HG03460 (cell line): ENCODE measurements around the gene PRAC1.
"Not testable (repeated sequence)": the region's sequence is repeated elsewhere in the genome, so short reads cannot be mapped to it uniquely, and the experiment has no call there.

Experiments used
- ATAC-seq: cut with Tn5 transposase; IDR thresholded peaks from one replicate; pipeline ENCODE4 v1.9.1; 2021; ENCODE audit not compliant: unreplicated experiment

The PRAC1 gene

DNA sequence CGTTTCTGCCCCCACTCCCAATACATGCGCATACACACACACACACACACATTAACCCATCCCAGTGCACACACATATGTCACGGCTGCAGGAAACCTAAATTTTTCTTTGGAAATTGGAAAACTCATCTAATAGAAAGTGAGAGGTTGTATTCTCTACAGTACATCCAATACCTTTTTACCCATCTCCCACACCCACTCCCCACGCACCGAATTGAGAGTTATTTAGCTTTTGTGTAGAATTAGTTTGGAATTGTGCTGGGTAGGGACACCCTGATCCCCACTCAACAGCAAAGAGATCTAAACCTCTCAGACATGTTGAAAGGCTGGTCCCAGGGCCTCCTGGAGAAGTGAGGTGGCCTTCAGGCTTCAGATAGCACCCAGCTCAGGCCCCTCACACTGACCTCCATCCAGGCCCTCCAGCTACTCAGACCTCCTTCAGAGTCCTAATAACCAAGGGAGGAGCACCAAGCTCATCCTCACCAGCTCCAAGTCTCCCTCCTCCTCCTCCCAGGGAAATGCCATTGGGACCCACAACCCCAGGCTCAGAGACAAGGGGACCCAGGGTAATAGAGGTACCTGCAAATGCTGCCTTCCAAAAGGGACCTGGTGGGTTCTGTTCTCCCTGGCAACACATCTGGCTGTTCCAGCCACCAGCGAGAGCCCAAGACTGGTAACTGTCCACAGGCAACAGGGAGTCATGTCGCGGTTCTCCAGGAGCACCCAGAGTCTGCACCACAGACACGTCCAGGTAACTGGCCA, 5.3 kb upstream of the PRAC1 start:
- ATAC-seq = no peak

- ATAC-seq = no peak
Measured at GRCh38 chr17:48726916-48727286, 4.6 kb upstream of the PRAC1 start.

DNA sequence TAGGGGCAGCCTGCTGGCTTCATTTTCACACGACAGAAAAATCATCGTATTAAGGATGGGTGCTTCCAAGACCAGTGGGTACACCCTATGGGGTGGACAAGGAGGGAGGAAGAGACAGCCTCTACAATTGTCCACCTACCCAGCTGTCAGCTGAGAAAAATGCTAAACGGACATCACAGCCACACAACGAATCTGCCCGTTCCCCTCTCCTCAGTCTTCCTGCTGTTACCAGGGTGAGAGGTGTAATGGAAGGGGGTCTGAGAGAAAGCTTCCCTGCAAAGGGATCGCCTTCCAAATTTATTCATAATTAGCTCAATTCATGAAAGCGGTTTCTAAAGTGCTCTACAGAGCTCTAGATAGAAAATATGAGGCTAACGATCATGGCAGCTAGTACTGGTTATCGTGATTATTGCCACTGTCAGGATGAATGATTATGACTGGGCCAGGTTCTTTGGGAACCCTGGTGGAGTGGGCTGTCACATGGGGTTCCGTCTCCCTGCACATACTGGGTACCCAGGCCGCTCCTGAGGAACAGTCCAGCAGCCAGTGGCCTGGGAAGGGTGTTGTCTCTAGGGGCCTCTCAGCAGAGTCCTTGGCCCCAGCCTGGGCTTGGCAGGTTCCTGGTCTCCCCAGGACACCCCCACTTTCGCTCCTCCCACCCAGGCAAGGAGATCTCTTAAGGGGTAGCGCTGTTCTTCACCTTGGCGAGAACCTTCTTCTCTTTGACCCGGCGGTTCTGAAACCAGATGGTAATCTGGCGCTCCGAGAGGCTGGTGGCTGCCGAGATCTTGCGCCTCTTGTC, 4.0 kb upstream of the PRAC1 start:
- ATAC-seq = no peak

DNA sequence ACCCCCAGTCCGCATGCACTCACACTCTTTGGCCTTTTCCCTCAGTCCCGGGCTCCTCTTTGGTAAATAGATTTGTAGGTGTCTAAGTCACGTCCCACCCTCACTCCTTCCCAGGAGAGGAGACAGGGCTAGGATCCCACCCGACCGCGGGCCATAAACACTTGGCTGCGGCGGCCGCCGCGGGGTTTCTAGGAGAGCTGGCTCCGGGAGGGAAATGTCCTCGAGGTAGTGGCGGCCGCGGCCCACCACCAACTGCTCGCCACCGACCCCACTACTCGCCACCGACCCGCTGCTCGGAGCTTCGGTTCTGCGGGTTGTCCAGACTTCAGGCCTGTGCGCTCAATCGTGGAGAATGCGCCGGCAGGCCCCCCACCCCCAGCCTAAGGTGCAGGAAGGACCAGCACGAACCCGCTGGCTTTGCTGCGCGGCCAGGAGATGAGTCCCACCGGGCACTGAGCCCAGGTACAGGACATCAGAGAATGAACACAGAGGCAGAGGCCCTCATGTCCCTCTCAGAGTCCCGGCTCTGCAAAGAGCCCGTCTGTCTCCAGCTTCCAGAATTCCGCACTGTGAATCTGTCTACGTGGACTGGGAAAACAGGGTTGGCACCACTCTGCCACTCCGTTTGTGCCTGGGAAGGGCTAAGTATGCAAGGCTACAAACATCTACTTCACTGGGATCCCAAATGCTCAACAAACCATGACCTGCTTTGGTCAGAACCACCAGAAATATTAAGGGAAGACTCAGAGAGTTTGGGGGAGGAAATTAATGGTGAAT, 3.2 kb upstream of the PRAC1 start:
- no peak for ATAC-seq

DNA sequence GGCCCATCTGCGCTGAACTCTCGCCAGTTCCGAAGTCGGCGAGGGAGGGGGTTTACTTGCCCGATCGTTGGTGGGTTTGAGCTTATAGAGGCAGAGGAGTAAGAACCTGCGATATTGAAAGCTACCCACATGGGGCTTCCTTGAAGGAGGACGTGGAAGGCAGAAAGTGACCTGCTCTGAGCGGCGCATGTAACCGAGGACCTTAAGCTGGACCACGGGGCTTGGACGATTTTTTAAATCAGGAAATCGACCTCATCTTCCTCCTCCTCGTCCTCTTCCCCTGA, 2.6 kb upstream of the PRAC1 start:
- no peak for ATAC-seq

DNA sequence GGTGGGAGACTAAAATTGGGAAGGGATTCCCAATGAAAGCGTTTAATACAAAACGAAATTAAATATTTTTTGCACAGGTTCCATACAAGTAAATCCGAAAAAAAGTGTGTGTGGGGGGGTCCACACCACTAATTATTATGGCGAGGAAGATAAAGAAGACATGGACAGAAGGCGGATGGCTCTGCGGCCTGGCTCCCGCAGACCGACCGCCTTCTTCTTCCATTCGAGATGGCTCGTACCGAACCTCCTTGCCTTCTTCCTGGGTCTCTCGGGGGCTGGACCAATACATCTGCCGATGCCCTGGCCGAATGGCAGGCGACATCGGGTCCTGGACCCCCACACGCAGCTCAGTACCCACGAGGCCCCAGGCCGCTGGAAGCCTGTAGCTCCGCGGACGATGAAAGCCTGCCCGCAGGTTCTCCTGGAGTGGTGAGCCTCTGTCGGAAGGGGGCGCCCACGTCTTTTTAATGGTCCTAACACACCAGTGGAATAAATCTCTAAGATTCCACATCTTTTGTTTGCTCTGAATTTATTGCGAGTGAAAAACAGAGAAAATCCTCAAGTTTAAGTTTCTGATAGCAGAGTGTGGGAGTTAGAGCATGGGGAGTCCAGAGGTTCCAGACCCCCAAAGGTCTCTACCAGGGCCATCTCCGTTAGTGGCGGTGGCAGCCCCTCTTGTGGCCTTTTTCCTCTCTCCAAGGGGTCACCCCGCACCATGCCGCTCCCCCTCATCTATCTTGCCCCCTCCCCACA, 2.1 kb upstream of the PRAC1 start:
- ATAC-seq = no peak

DNA sequence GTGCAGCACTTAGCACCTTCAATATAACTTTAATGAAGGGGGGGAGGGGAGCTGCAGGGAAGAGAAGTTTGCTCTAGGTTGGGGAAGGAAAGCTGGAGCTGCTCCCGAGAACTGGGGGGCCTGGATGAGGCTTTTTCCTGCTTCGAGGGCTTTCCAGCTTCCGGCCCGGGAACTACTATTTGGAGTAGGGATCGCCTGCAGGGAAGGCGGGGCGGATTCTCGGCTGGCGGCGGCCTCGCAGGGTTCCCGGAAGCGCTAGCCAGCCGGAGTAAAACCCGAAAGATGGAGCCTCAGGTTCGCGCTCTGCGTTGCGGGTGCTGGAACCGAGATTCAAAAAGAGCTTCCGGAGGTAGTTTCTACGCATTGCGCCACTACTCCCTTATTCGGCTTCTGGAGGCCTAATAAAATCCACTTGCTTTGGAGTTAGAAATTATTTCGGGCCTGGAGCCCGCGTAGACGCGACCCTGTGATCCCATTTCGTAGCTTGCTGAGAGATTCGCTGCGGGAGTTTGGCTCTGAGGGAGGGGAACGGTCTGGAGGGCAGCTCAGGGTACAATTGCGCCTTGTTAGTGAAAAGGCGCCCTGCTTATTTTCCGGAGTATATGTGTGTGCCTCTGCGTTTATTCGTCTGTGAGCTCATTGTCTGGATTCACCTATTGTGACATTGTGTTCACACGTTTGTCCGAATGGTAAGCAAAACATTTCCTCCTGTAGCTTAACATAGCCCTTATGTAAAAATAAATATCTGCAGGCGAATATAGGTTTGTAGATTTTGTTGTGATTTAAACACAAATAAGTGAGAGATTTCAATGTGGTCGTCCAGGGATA, 1.3 kb upstream of the PRAC1 start:
- no peak for ATAC-seq

DNA sequence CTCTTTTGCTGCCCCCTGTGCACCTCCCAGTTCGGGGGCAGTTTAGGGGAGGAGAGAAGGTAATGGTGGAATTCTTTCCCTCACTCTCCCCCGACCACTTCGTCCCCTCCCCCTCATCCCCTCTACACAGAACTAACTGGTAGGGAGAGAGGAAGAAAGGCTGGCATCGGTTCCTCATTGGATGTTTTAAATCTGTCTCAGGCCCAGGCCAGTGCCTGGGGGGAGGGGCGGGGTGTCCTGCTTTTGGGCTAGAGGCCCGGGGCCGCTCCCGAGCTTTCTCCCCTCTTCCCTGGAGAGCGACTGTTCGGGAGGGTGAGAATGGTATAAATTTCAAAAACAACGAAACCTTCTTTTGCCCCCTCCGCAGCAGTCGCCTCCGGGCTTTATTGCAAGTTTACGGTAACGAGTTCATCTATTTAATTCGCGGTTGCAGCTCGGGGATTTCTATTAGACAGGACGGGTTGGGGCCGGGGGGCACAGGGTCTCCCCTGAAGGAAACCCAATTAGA, 651 bp upstream of the PRAC1 start, which contains the start of gene PRAC2:
PRAC2 (plus strand) TSS at position 271 of the 508 bp plus-strand sequence. CDS start 1,226 bp downstream, outside the sequence.
- ATAC-seq = no peak

- no peak for ATAC-seq
Measured at GRCh38 chr17:48721009-48721402, 1.3 kb downstream of the PRAC1 start.

DNA sequence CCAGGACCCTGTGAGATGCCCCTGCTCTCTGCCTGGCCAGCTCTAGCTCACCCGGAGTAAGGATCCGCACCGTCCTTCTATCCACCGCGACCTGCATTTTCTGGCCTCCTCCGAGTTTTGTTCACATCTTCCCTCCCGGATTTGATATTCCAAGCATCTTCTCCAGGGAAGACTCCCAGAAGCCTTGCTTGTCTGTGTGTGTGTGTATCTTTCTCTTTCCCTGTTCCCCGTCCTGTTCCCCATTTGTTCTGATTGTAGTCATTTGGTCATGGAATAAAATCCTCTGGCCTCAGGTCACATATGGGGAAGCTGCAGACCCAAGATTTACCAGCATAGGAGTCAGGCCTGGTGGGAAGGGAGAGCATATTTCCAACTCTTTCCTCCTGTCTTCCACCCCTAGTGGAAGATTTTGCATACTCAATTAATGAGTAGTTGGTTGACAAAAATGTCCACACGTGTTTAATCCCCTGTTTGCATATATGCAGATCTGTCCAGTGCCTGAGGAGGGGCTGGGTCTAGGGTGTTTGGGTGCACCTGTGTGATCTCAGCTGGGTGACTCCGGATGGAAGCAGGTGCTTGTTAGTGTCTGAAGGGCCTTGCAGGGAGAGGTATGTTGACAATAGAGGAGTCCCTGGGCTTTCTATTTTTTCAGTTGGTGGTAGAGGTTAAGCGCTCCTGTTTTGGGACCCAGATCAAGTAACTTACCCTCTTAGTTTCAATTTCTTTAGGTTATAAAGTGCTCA, 1.9 kb downstream of the PRAC1 start:
- no peak for ATAC-seq

GRCh38 chr17:48719642-48720265, 2.6 kb downstream of the PRAC1 start:
- ATAC-seq = no peak

- ATAC-seq = no peak
Measured at GRCh38 chr17:48718761-48719641, 3.3 kb downstream of the PRAC1 start.

- ATAC-seq = no peak
Measured at GRCh38 chr17:48718227-48718760, 4.0 kb downstream of the PRAC1 start.

GRCh38 chr17:48717367-48718226, 4.7 kb downstream of the PRAC1 start:
- ATAC-seq = no peak

GRCh38 chr17:48716549-48716948, 5.8 kb downstream of the PRAC1 start:
- not testable (repeated sequence) for ATAC-seq

DNA sequence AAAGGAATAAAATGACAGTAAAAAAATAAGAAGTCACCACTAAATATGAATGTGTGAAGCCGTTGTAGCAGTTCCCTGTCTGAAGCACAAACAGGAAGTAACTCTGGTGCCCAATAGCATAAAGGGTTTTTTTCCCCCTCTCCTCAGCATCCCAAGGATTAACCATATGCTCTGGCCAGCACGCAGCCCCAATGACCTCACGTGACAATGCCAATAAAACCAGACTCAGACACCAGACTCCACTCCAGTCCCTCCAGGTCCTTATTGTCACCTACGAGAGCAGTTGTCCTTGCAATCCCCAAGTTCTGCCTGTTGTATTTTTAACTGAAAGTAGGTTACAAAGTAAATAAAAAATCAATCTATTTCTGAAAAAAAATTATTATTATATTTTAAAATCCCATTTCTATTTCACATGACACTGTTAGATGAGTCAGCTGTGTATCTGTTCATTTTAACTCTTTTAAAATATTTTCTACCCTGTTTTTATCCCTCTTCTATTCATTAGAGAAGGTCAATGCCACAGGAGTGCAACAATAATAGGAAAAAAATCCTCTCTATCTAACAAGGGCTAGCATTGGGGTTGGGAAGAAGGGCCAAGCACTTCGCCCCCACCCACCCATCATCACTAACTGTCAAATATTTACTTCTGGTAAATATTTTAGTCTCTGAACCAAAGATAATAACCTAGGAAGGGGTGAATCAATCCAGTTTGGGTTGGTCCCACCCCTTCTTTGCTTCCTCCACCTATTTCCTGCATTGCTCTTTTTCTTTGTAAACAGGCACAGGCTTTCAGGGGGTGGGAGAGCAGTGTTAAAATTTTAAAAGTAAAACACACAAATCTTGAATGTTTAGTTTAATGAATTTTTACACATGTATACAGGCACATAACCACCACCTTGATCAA, 6.6 kb downstream of the PRAC1 start:
- no peak for ATAC-seq
